Measurements from ENCODE around the gene SPDYE4. TPM values are rescaled to one million over a fixed set of nuclear protein-coding genes. Genes with fewer than 3 reads are reported as not detected.

The SPDYE4 gene
- total and polyA plus RNA-seq, 2 experiments from 2014 or later: not detected

- Histone ChIP-seq H3K4me1 (ENCODE audit: insufficient read depth) (no peaks in the 10 kb centered on the region), H3K4me2 (ENCODE audit: unreplicated experiment) (no peak overlapping the region), H3K79me2 (ENCODE audit: insufficient read depth) (no peaks in the 10 kb centered on the region), H3K4me3 (no peak overlapping the region), H3K36me3 (ENCODE audit: low read depth) (no peaks in the 10 kb centered on the region), H3K27ac (no peak overlapping the region), H3K27me3 (replicated peaks; ENCODE audit: insufficient read depth) (no peaks in the 10 kb centered on the region; the same call in 1 of the 2 replicates), H3K9me3 (ENCODE audit: low read depth) (no peaks in the 10 kb centered on the region), H3K9me2 (ENCODE audit: insufficient read depth) (no peaks in the 10 kb centered on the region), H2AFZ (no peak overlapping the region), H4K20me1 (ENCODE audit: insufficient read depth) (no peaks in the 10 kb centered on the region), H3F3A (ENCODE audit: insufficient read depth) (peaks cover 17% of the 10 kb centered on the region), H3K9ac (no peak overlapping the region)
- TF ChIP-seq EZH2 (IDR thresholded peaks at IDR 0.05; ENCODE audit: insufficient read depth, poor library complexity, severe bottlenecking) (no peak), EZH2phosphoT487 (IDR thresholded peaks at IDR 0.05; ENCODE audit: insufficient read depth, low read depth) (no peak)
- no peak for DNase-seq
- in situ Hi-C loops (cut with MboI): no loop called here
- 49 to 51% methylated on average over 10 of the region's 10 CpGs for WGBS, 2 experiments (ENCODE audit: low coverage in 1 of 2, low lambda C conversion rate in 2 of 2, missing lambda C conversion rate in 2 of 2)
Observed at GRCh38 chr17:8789743-8790142, 31.4 kb upstream of the SPDYE4 start.

GRCh38 chr17:8788998-8789397, 30.7 kb upstream of the SPDYE4 start:
- H3K9me3 ChIP-seq (ENCODE audit: low read depth): no peaks in the 10 kb centered on the region
- H3K27ac ChIP-seq: no peak overlapping the region
- H2AFZ ChIP-seq: no peak overlapping the region
- H3K79me2 ChIP-seq (ENCODE audit: insufficient read depth): no peaks in the 10 kb centered on the region
- H3K27me3 ChIP-seq (replicated peaks; ENCODE audit: insufficient read depth): no peaks in the 10 kb centered on the region; the same call in 1 of the 2 replicates
- 86 to 100% methylated on average over 2 of the region's 2 CpGs for WGBS, 2 experiments (ENCODE audit: low coverage in 1 of 2, low lambda C conversion rate in 2 of 2, missing lambda C conversion rate in 2 of 2)
- no peaks in the 10 kb centered on the region for H3K9me2 ChIP-seq (ENCODE audit: insufficient read depth)
- DNase-seq: no peak
- H3F3A ChIP-seq (ENCODE audit: insufficient read depth): peaks cover 17% of the 10 kb centered on the region
- in situ Hi-C loops (cut with MboI): no loop called here
- H3K4me3 ChIP-seq: no peak overlapping the region
- H3K9ac ChIP-seq: no peak overlapping the region
- no peaks in the 10 kb centered on the region for H3K4me1 ChIP-seq (ENCODE audit: insufficient read depth)
- no peak overlapping the region for H3K4me2 ChIP-seq (ENCODE audit: unreplicated experiment)
- TF ChIP-seq EZH2 (IDR thresholded peaks at IDR 0.05; ENCODE audit: insufficient read depth, poor library complexity, severe bottlenecking): no peak
- no peaks in the 10 kb centered on the region for H3K36me3 ChIP-seq (ENCODE audit: low read depth)
- H4K20me1 ChIP-seq (ENCODE audit: insufficient read depth): no peaks in the 10 kb centered on the region

DNA sequence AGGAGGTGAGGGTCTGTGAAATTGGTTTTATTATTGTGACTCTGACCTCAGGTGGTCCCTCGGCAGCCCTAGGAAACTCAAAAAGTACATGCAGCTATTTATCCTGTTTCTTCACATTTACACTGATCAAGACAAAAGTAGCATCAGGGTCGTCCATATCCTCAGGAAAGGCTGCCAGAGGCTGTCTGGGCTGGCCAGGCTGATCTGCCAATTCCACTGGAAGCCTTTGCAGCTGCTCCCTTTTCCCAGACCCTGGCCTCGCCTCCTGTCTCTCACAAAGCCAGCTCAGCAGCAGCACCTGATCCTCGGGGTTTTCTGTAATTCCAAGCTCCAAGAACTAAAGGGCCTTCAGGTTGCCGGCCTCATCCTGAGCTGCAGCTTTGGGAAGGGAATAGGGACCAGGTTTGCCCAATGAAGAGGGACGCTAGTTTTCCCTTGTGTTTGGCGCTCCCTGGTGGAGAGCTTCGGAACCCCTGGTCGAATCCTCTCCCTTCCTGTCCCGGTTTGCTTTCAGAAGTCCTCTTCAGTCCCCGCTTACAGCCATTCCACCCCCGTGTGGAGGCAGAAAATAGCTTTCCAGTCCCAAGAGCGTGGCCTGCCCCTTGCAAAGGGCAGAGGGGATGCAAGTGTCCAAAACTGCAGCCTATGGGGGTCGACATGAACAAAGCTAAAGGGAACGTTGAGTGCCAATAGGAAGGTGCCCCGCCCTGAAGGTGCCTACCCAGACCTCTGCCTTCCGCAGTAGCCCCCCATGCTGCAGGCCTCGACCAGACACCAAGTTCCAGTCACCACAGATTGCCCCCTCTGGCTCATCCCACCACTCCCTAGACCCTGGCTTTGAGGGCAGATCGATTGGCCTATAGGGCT, 27.4 kb upstream of the SPDYE4 start:
- H3K79me2 ChIP-seq (ENCODE audit: insufficient read depth): no peaks in the 10 kb centered on the region
- H4K20me1 ChIP-seq (ENCODE audit: insufficient read depth): no peaks in the 10 kb centered on the region
- DNase-seq: peak; percentile 72
- H3K27ac ChIP-seq: no peak overlapping the region
- H3K9me2 ChIP-seq (ENCODE audit: insufficient read depth): no peaks in the 10 kb centered on the region
- H3K27me3 ChIP-seq (replicated peaks; ENCODE audit: insufficient read depth): no peaks in the 10 kb centered on the region; the same call in 1 of the 2 replicates
- H3K9me3 ChIP-seq (ENCODE audit: low read depth): peaks cover 3% of the 10 kb centered on the region
- H3K9ac ChIP-seq: no peak overlapping the region
- in situ Hi-C loops (cut with MboI): no loop called here
- H2AFZ ChIP-seq: no peak overlapping the region
- H3K36me3 ChIP-seq (ENCODE audit: low read depth): no peaks in the 10 kb centered on the region
- no peak overlapping the region for H3K4me2 ChIP-seq (ENCODE audit: unreplicated experiment)
- TF ChIP-seq EZH2phosphoT487 (IDR thresholded peaks at IDR 0.05; ENCODE audit: insufficient read depth, low read depth): no peak
- no peak for TF ChIP-seq EZH2 (IDR thresholded peaks at IDR 0.05; ENCODE audit: insufficient read depth, poor library complexity, severe bottlenecking)
- H3K4me3 ChIP-seq: no peak overlapping the region
- no peaks in the 10 kb centered on the region for H3F3A ChIP-seq (ENCODE audit: insufficient read depth)
- WGBS, 2 experiments (ENCODE audit: low coverage in 1 of 2, low lambda C conversion rate in 2 of 2, missing lambda C conversion rate in 2 of 2): 22 to 24% methylated on average over 19 of the region's 19 CpGs
- H3K4me1 ChIP-seq (ENCODE audit: insufficient read depth): no peaks in the 10 kb centered on the region

DNA sequence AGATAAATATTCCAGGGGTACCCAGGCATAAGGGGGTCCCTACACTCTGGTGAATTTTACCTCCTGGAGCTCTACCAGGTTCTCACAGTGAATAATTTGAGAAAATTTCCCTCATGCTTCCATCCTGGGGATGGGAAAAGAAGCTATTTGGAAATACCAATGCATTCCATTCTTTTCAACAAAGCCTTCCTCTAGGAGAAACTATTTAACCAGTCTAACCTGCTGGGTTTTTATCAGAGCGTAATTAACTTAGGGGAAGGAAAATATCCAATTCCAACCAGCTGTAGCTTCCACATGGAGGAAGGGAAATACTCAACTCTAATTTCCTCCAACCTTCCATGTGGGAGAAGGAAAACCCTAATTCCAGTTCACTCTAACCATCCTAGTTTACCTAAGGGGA, 23.8 kb upstream of the SPDYE4 start:
- TF ChIP-seq EZH2 (IDR thresholded peaks at IDR 0.05; ENCODE audit: insufficient read depth, poor library complexity, severe bottlenecking) (no peak), EZH2phosphoT487 (IDR thresholded peaks at IDR 0.05; ENCODE audit: insufficient read depth, low read depth) (no peak)
- in situ Hi-C loops (cut with MboI): no loop called here
- WGBS, 2 experiments (ENCODE audit: low coverage in 1 of 2, low lambda C conversion rate in 2 of 2, missing lambda C conversion rate in 2 of 2): 78 to 80% methylated on average over 1 of the region's 1 CpG

More for the DNA sequence above, 23.8 kb upstream of the SPDYE4 start:
- Histone ChIP-seq H3K36me3 (ENCODE audit: low read depth) (no peaks in the 10 kb centered on the region), H3K79me2 (ENCODE audit: insufficient read depth) (no peaks in the 10 kb centered on the region), H3K4me2 (ENCODE audit: unreplicated experiment) (no peak overlapping the region), H4K20me1 (ENCODE audit: insufficient read depth) (no peaks in the 10 kb centered on the region), H3K27me3 (replicated peaks; ENCODE audit: insufficient read depth) (peaks cover 6% of the 10 kb centered on the region), H3K9ac (no peak overlapping the region), H3K27ac (no peak overlapping the region), H3K4me3 (no peak overlapping the region), H3K4me1 (ENCODE audit: insufficient read depth) (no peaks in the 10 kb centered on the region), H2AFZ (no peak overlapping the region), H3K9me2 (ENCODE audit: insufficient read depth) (no peaks in the 10 kb centered on the region), H3F3A (ENCODE audit: insufficient read depth) (no peaks in the 10 kb centered on the region), H3K9me3 (ENCODE audit: low read depth) (peaks cover 3% of the 10 kb centered on the region)
- DNase-seq: no peak
